NCI-H2227 treated with DMSO at 0.1 percent for 48 hours (cell line): Measurements from ENCODE around the gene PARK7.

Source experiments
- DNase-seq: peaks from one replicate; lab custom pipeline; 2025; lab: John Stamatoyannopoulos, UW

The PARK7 gene

GRCh38 chr1:7984811-7985210 lies 23.3 kb downstream of the PARK7 start:
- peak; percentile 65 for DNase-seq

- DNase-seq: peak; percentile 37
Observed at GRCh38 chr1:7985851-7986612, 24.5 kb downstream of the PARK7 start.

- no peak for DNase-seq
Observed at GRCh38 chr1:7987528-7987927, 26.0 kb downstream of the PARK7 start.

- DNase-seq: no peak
Observed at GRCh38 chr1:7988576-7988975, 27.1 kb downstream of the PARK7 start.

- no peak for DNase-seq
Observed at GRCh38 chr1:7989762-7990428, 28.4 kb downstream of the PARK7 start.

- DNase-seq: peak; percentile 92
Observed at GRCh38 chr1:7991504-7992440, 30.3 kb downstream of the PARK7 start.

- DNase-seq: no peak
Observed at GRCh38 chr1:7992885-7993284, 31.4 kb downstream of the PARK7 start.

GRCh38 chr1:7993593-7994479 lies 32.3 kb downstream of the PARK7 start:
- DNase-seq: no peak

GRCh38 chr1:7994827-7995226 lies 33.3 kb downstream of the PARK7 start:
- DNase-seq: no peak

- no peak for DNase-seq
Observed at GRCh38 chr1:7995437-7995836, 33.9 kb downstream of the PARK7 start.

- DNase-seq: no peak
Observed at GRCh38 chr1:8002329-8002910, 40.9 kb downstream of the PARK7 start.

GRCh38 chr1:8002921-8003320 lies 41.4 kb downstream of the PARK7 start:
- DNase-seq: no peak

- DNase-seq: no peak
Observed at GRCh38 chr1:8003438-8004112, 42.1 kb downstream of the PARK7 start.

- DNase-seq: peak; percentile 72
Observed at GRCh38 chr1:8004113-8004802, 42.7 kb downstream of the PARK7 start.

GRCh38 chr1:8004803-8005573 lies 43.5 kb downstream of the PARK7 start:
- peak; percentile 85 for DNase-seq

- DNase-seq: no peak
Observed at GRCh38 chr1:8006037-8006963, 44.8 kb downstream of the PARK7 start.

- no peak for DNase-seq
Observed at GRCh38 chr1:8009043-8010002, 47.8 kb downstream of the PARK7 start.
